NCI-H82 treated with DMSO at 0.1 percent for 48 hours (cell line): ENCODE measurements around the gene TMEM184B.

Experiments
- DNase-seq: peaks from one replicate; lab custom pipeline; 2025; ENCODE audit not compliant: unreplicated experiment; lab: John Stamatoyannopoulos, UW

TMEM184B gene

GRCh38 chr22:38308791-38309498 lies 36.1 kb upstream of the TMEM184B start:
- DNase-seq: no peak

- DNase-seq: no peak
Observed at GRCh38 chr22:38305471-38306448, 33.0 kb upstream of the TMEM184B start.

GRCh38 chr22:38304526-38304925 lies 31.7 kb upstream of the TMEM184B start:
- no peak for DNase-seq

GRCh38 chr22:38303974-38304373 lies 31.2 kb upstream of the TMEM184B start:
- DNase-seq: no peak

- no peak for DNase-seq
Observed at GRCh38 chr22:38302906-38303305, 30.1 kb upstream of the TMEM184B start.

- DNase-seq: no peak
Observed at GRCh38 chr22:38300946-38301345, 28.1 kb upstream of the TMEM184B start.

- DNase-seq: no peak
Observed at GRCh38 chr22:38300197-38300945, 27.6 kb upstream of the TMEM184B start.

- DNase-seq: no peak
Observed at GRCh38 chr22:38299770-38300102, 26.9 kb upstream of the TMEM184B start.

- DNase-seq: no peak
Observed at GRCh38 chr22:38298312-38299005, 25.6 kb upstream of the TMEM184B start.

GRCh38 chr22:38296372-38296771 lies 23.6 kb upstream of the TMEM184B start:
- no peak for DNase-seq

GRCh38 chr22:38295863-38296262 lies 23.1 kb upstream of the TMEM184B start:
- DNase-seq: no peak

GRCh38 chr22:38295339-38295738 lies 22.5 kb upstream of the TMEM184B start:
- DNase-seq: no peak

- DNase-seq: no peak
Observed at GRCh38 chr22:38294193-38294592, 21.4 kb upstream of the TMEM184B start.

GRCh38 chr22:38292694-38293093 lies 19.9 kb upstream of the TMEM184B start:
- no peak for DNase-seq

- no peak for DNase-seq
Observed at GRCh38 chr22:38291201-38291777, 18.5 kb upstream of the TMEM184B start.

GRCh38 chr22:38290347-38290746 lies 17.5 kb upstream of the TMEM184B start:
- DNase-seq: no peak

- no peak for DNase-seq
Observed at GRCh38 chr22:38289583-38290082, 16.8 kb upstream of the TMEM184B start.

- no peak for DNase-seq
Observed at GRCh38 chr22:38286915-38287669, 14.3 kb upstream of the TMEM184B start.

- DNase-seq: no peak
Observed at GRCh38 chr22:38285018-38285417, 12.2 kb upstream of the TMEM184B start.

- no peak for DNase-seq
Observed at GRCh38 chr22:38284042-38284402, 11.2 kb upstream of the TMEM184B start.
